K562 (cell line): ENCODE results near the gene CTSZ. TPM values are rescaled to one million over a fixed set of nuclear protein-coding genes. Genes with fewer than 3 reads are reported as not detected.
A peak's percentile ranks its signal among the peaks of the same experiment; 100 is the strongest.

ENCODE experiments used
- ATAC-seq: fragments of 200-7000 bp; cut with Tn5 transposase; 3 replicates; pipeline ENCODE4 v1.9.1; 2020; ENCODE audit warnings: moderate library complexity
- BruUV-seq: library from RNA; stranded (reverse); fragments of 400-500 nt; replicated peaks from 2 replicates; lab custom pipeline; 2021; lab: Mats Ljungman, UMichigan
- CTCF ChIA-PET: fragments of 300-600 bp; formaldehyde crosslinking; extraction: SDS; loops from one replicate; lab custom pipeline; 2021; ENCODE audit warnings: low intra/inter-chr PET ratio; lab: Yijun Ruan, JAX
- POLR2A ChIA-PET: fragments of 300-600, 350-650 bp; sonication (Branson Sonifier 250); formaldehyde crosslinking; extraction: SDS; loops from one replicate; lab custom pipeline; 2021; ENCODE audit warnings: antibody characterized with exemption, inconsistent platforms; lab: Yijun Ruan, JAX
- DNase-seq, 4 experiments: peaks; one replicate each; pipeline versions ENCODE4 v3.0.0 to v3.0.0-alpha.2; 2011 to 2018; ENCODE audit warnings: low spot score in 3 of 4, mixed read lengths in 3 of 4; ENCODE audit errors: extremely low read depth in 1 of 4
- FAIRE-seq: peaks from 2 replicates; lab custom pipeline; 2011; peaks lifted over from hg19 to GRCh38; lab: Jason Lieb, UNC
- H2AFZ ChIP-seq: 2 replicates; pipeline ENCODE4 v1.6.0; 2011; ENCODE audit warnings: low read depth, low read length, control low read depth, inconsistent platforms
- H3K27ac ChIP-seq: fragments of 200-600 bp; 3 replicates; pipeline ENCODE4 v1.8.0; 2011; ENCODE audit warnings: low read depth, mild to moderate bottlenecking, control low read depth, inconsistent platforms, low read length, moderate library complexity, mixed read lengths; ENCODE audit errors: extremely low read depth
- H3K27me3 ChIP-seq, 2 experiments: fragments of 300-600 bp in 1 of 2; 2 replicates in 1 of 2; 3 replicates in 1 of 2; pipeline versions ENCODE4 v1.6.0 to v1.8.0; 2011; ENCODE audit warnings: inconsistent platforms in 2 of 2, low read length in 2 of 2, mild to moderate bottlenecking in 1 of 2, mixed read lengths in 1 of 2, moderate library complexity in 1 of 2; ENCODE audit not compliant: control insufficient read depth in 2 of 2, insufficient read depth in 2 of 2
- H3K36me3 ChIP-seq: fragments of 300-600 bp; 3 replicates; pipeline ENCODE4 v1.8.0; 2011; ENCODE audit warnings: mild to moderate bottlenecking, low read length, inconsistent platforms; ENCODE audit not compliant: control insufficient read depth, insufficient read depth
- H3K4me1 ChIP-seq, 2 experiments: fragments of 200-600 bp in 1 of 2; replicated peaks in 1 of 2; 2 replicates in 1 of 2; 3 replicates in 1 of 2; pipeline versions ENCODE4 v1.5.1 to v1.8.0; 2011; ENCODE audit warnings: inconsistent platforms in 2 of 2, low read length in 2 of 2, mild to moderate bottlenecking in 1 of 2, mixed read lengths in 1 of 2, moderate library complexity in 1 of 2; ENCODE audit not compliant: control insufficient read depth in 2 of 2, insufficient read depth in 2 of 2
- H3K4me2 ChIP-seq: 2 replicates; pipeline ENCODE4 v1.6.1; 2011; ENCODE audit warnings: low read length, control low read depth, inconsistent platforms, mixed read lengths; ENCODE audit not compliant: insufficient read depth
- H3K4me3 ChIP-seq: fragments of 200-600 bp; sonication (generic), shearing (Covaris generic); 2 replicates; pipeline ENCODE4 v1.5.1; 2016; ENCODE audit warnings: control low read depth, inconsistent platforms
- H3K79me2 ChIP-seq: fragments of 200-600 bp; 3 replicates; pipeline ENCODE4 v1.8.0; 2011; ENCODE audit warnings: low read length, inconsistent platforms; ENCODE audit not compliant: control insufficient read depth, insufficient read depth
- H3K9ac ChIP-seq, 2 experiments: 2 replicates each; pipeline versions ENCODE4 v1.6.0 to v1.6.1; 2011; ENCODE audit warnings: low read depth in 2 of 2, low read length in 2 of 2, control low read depth in 1 of 2, inconsistent platforms in 1 of 2, mild to moderate bottlenecking in 1 of 2, mixed read lengths in 1 of 2; ENCODE audit not compliant: insufficient read depth in 1 of 2
- H3K9me1 ChIP-seq: one replicate; pipeline ENCODE4 v1.6.0; 2011; ENCODE audit warnings: inconsistent platforms, mild to moderate bottlenecking, low read length, moderate library complexity; ENCODE audit not compliant: control insufficient read depth, insufficient read depth
- H3K9me3 ChIP-seq: replicated peaks from 2 replicates; pipeline ENCODE4 v1.5.1; 2011; ENCODE audit warnings: low read depth, low read length, inconsistent platforms; ENCODE audit not compliant: control insufficient read depth, insufficient read depth
- H4K20me1 ChIP-seq: replicated peaks from 2 replicates; pipeline ENCODE4 v1.6.1; 2011; ENCODE audit warnings: low read length, inconsistent platforms, mixed read lengths; ENCODE audit not compliant: control insufficient read depth, insufficient read depth
- ATF7 ChIP-seq: fragments of 450-650 bp; IDR thresholded peaks from 2 replicates; pipeline ENCODE4 v1.7.1; 2014; ENCODE audit warnings: mild to moderate bottlenecking, moderate library complexity
- EGR1 ChIP-seq: fragments of 450-650 bp; conservative IDR thresholded peaks from 2 replicates; pipeline ENCODE4 v1.6.1; 2017; ENCODE audit warnings: mild to moderate bottlenecking
- GTF2E2 ChIP-seq: fragments of 200-800 bp; sonication (Bioruptor generic); IDR thresholded peaks from 2 replicates; pipeline ENCODE4 v1.6.1; 2016; ENCODE audit warnings: missing genetic modification characterization, missing compliant biosample characterization
- HNRNPH1 ChIP-seq: fragments of 200-400 bp; formaldehyde crosslinking; optimal IDR thresholded peaks from 2 replicates; pipeline ENCODE3; 2017; ENCODE audit warnings: low read depth, mild to moderate bottlenecking, low read length, moderate library complexity
- NRF1 ChIP-seq, 2 experiments: fragments of 450-650 bp; IDR thresholded peaks in 1 of 2; conservative IDR thresholded peaks in 1 of 2; 2 replicates each; pipeline ENCODE4 v1.6.1; 2014; ENCODE audit warnings: mild to moderate bottlenecking in 2 of 2
- RAD21 ChIP-seq, 2 experiments: fragments of 250-450 bp in 1 of 2; fragments of 450-650 bp in 1 of 2; sonication (Bioruptor Pico) in 1 of 2; formaldehyde crosslinking in 1 of 2; IDR thresholded peaks in 1 of 2; conservative IDR thresholded peaks in 1 of 2; 2 replicates each; pipeline versions ENCODE4 v1.4.0 to v1.8.0; 2020 to 2022; ENCODE audit warnings: mild to moderate bottlenecking in 2 of 2, moderate library complexity in 1 of 2
- SPI1 ChIP-seq: IDR thresholded peaks from 2 replicates; pipeline ENCODE4 v1.6.1; 2011; ENCODE audit warnings: low read depth, low read length, control low read depth, borderline replicate concordance
- SUPT5H ChIP-seq: fragments of 450-650 bp; IDR thresholded peaks from 2 replicates; pipeline ENCODE4 v1.6.1; 2016
- TAF15 ChIP-seq: fragments of 200-400 bp; formaldehyde crosslinking; IDR thresholded peaks from 2 replicates; pipeline ENCODE4 v1.6.1; 2017; ENCODE audit warnings: mild to moderate bottlenecking, low read depth, low read length, moderate library complexity
- ZFP36 ChIP-seq: fragments of 150-350 bp; IDR thresholded peaks from 2 replicates; pipeline ENCODE4 v1.6.1; 2018; ENCODE audit warnings: low read length, low read depth; ENCODE audit not compliant: partially characterized antibody
- WGBS: fragments of 100-300 bp; shearing (Covaris generic); methylation state at CpG from one replicate; pipeline ENCODE4 v1.1.6; 2016; ENCODE audit warnings: low coverage, mixed read lengths; ENCODE audit not compliant: insufficient coverage; ENCODE audit errors: missing lambda C conversion rate; 5-methylcytosine and 5-hydroxymethylcytosine counted together
- in situ Hi-C: fragments of 300-500 bp; cut with MboI; formaldehyde crosslinking; loops from 4 replicates; pipeline ENCODE4 v1.15.0; 2018; ENCODE audit warnings: inconsistent platforms, mixed read lengths
- intact Hi-C: fragments of 100-400 bp; cut with micrococcal nuclease; formaldehyde crosslinking; loops from 2 replicates; pipeline ENCODE4 v1.14.2; 2022
- polyA plus RNA-seq, 8 experiments: library from polyadenylated mRNA; depleted of rRNA in 4 of 8; stranded (reverse) in 5 of 8; unstranded in 3 of 8; fragments of >200 nt; fragmentation: Nextera tagmentation in 2 of 8; fragmentation: Illumina TruSeq in 1 of 8; extraction: Ambion mirVana in 2 of 8; extraction: Trizol in 1 of 8; gene quantifications; 2 replicates each; pipeline versions ENCODE4 v1.2.1 to v1.2.3, GENCODE V29; 2011 to 2014; ENCODE audit warnings: inconsistent platforms in 1 of 8, missing spikeins in 1 of 8
- total RNA-seq, 7 experiments: library from RNA; depleted of rRNA in 6 of 7; stranded (reverse); fragments of >200 nt in 6 of 7; fragmentation: Illumina TruSeq in 2 of 7; extraction: Trizol in 2 of 7; gene quantifications; 2 replicates each; pipeline versions ENCODE4 v1.2.1 to v1.2.3, GENCODE V29; 2011 to 2021; ENCODE audit warnings: low replicate concordance in 1 of 7
- TF ChIP-seq, protein P1 (sequence below): sonication (generic); formaldehyde crosslinking; IDR thresholded peaks from 2 replicates; pipeline ENCODE4 v1.8.1; 2022; ENCODE audit warnings: missing genetic modification reagents
- TF ChIP-seq, protein P2 (sequence below): sonication (generic); formaldehyde crosslinking; IDR thresholded peaks from 2 replicates; pipeline ENCODE4 v1.8.1; 2023; ENCODE audit warnings: mild to moderate bottlenecking, missing genetic modification reagents
- TF ChIP-seq, protein P3 (sequence below): sonication (generic); formaldehyde crosslinking; IDR thresholded peaks from 2 replicates; pipeline ENCODE4 v1.8.0; 2023; ENCODE audit warnings: mild to moderate bottlenecking, missing genetic modification reagents

Gene CTSZ
- total and polyA plus RNA-seq, 9 of the 15 experiments (the other 6 are each of a cell fraction or from before 2014, with no cell fraction given), result 1.6 to 143 (median 82.8) TPM

GRCh38 chr20:59042796-59043631, 36.0 kb upstream of the CTSZ start (continued):
- TF ChIP-seq NRF1 (conservative IDR thresholded peaks at IDR 0.05 in 1 of 2, IDR thresholded peaks at IDR 0.05 in 1 of 2) (peak; percentile 97 to 98), SUPT5H (0 out of 2 replicates have a peak, but pooled peaks have one; percentile 33), EGR1 (0 out of 2 replicates have a peak, but pooled peaks have one; percentile 5), GTF2E2 (tag) (no peak), ATF7 (peak; percentile 33; the same call in 1 of the 2 replicates)
- TF ChIP-seq, protein P1, sequence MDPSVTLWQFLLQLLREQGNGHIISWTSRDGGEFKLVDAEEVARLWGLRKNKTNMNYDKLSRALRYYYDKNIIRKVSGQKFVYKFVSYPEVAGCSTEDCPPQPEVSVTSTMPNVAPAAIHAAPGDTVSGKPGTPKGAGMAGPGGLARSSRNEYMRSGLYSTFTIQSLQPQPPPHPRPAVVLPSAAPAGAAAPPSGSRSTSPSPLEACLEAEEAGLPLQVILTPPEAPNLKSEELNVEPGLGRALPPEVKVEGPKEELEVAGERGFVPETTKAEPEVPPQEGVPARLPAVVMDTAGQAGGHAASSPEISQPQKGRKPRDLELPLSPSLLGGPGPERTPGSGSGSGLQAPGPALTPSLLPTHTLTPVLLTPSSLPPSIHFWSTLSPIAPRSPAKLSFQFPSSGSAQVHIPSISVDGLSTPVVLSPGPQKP (CRISPR knock-in tag), result no peak

DNA sequence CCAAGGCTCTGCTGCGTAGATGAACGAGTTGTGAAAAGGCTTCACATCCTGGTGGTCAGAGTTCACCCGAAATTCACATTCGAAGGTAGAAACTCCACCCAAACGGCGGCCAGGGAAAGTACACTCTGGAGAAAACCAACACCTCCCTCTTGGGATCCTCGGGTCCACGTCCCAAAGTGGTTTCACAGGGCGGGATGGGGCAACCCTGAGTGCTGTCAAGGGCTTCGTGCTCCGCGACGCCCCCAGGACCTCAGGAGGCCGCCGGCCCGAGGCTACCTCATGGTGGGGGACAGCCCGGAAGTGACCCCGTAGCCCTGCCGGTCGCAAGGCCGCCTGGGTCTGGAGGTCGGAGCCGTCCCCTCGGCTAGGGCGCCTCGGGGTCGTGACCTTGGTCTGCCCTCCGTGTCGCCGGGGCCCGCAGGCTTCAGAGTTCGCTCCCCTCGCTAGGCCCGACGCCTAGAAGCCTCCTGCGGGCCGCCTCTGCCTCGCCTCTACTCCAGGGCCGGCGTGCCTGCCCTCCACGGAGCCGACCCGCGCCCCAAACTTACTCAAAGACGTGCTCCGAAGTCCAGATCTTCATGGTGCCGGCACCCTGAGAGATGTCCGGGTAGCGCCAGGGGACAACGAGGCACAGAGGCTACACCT, 35.2 kb upstream of the CTSZ start, which contains the start of gene PRELID3B:
TSS of gene PRELID3B (minus strand) at position 636 of the 645 bp plus-strand sequence. CDS start at position 580, 56 bp downstream.
- ChIA-PET CTCF (no interaction called here), POLR2A (interaction anchor here (0.7 to 4.5 kb wide), 4 partner anchors 10 to 178 kb away, joined by 3 to 28 read pairs (median 4); partner anchors contain the start of gene ATP5F1E)
- peaks cover 58% of the 10 kb centered on the region for H3K79me2 ChIP-seq
- intact Hi-C loops (no loop called here), in situ Hi-C loops (no loop called here)
- H3K9ac ChIP-seq, result peak within 1 kb of the TSS; percentile 88 to 93
- BruUV-seq, result no TSS peak
- FAIRE-seq, result peak; percentile 40
- H3K36me3 ChIP-seq, result peaks cover 38% of the 10 kb centered on the region
- H3K27ac ChIP-seq, result peak within 1 kb of the TSS; percentile 83
- H3K27me3 ChIP-seq, result no peaks in the 10 kb centered on the region
- H4K20me1 ChIP-seq, result peaks cover 5% of the 10 kb centered on the region
- H3K4me3 ChIP-seq, result peak within 1 kb of the TSS; percentile 69
- H3K9me1 ChIP-seq, result peaks cover 4% of the 10 kb centered on the region
- H2AFZ ChIP-seq, result peak within 1 kb of the TSS; percentile 99
- peak within 1 kb of the TSS; percentile 98 for H3K4me2 ChIP-seq
- WGBS, result 1% methylated on average over 43 of the region's 50 CpGs
- peaks cover 12 to 21% of the 10 kb centered on the region in 2 experiments; a peak in 4 of 5 replicates for H3K4me1 ChIP-seq
- DNase-seq, result peak; percentile 63 to 74 (median 72)
- ATAC-seq, result peak; percentile 78
- H3K9me3 ChIP-seq, result no peaks in the 10 kb centered on the region
- no peak for TF ChIP-seq TAF15
- TF ChIP-seq, protein P2, sequence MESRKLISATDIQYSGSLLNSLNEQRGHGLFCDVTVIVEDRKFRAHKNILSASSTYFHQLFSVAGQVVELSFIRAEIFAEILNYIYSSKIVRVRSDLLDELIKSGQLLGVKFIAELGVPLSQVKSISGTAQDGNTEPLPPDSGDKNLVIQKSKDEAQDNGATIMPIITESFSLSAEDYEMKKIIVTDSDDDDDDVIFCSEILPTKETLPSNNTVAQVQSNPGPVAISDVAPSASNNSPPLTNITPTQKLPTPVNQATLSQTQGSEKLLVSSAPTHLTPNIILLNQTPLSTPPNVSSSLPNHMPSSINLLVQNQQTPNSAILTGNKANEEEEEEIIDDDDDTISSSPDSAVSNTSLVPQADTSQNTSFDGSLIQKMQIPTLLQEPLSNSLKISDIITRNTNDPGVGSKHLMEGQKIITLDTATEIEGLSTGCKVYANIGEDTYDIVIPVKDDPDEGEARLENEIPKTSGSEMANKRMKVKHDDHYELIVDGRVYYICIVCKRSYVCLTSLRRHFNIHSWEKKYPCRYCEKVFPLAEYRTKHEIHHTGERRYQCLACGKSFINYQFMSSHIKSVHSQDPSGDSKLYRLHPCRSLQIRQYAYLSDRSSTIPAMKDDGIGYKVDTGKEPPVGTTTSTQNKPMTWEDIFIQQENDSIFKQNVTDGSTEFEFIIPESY (CRISPR knock-in tag), result peak; percentile 74
- TF ChIP-seq, protein P3, sequence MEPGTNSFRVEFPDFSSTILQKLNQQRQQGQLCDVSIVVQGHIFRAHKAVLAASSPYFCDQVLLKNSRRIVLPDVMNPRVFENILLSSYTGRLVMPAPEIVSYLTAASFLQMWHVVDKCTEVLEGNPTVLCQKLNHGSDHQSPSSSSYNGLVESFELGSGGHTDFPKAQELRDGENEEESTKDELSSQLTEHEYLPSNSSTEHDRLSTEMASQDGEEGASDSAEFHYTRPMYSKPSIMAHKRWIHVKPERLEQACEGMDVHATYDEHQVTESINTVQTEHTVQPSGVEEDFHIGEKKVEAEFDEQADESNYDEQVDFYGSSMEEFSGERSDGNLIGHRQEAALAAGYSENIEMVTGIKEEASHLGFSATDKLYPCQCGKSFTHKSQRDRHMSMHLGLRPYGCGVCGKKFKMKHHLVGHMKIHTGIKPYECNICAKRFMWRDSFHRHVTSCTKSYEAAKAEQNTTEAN, result peak; percentile 72; the same call in 1 of the 2 replicates
- TF ChIP-seq SPI1, result no peak
- TF ChIP-seq ZFP36, result peak; percentile 59
- TF ChIP-seq HNRNPH1, result no peak
- TF ChIP-seq RAD21 (CRISPR knock-in tag; conservative IDR thresholded peaks at IDR 0.05 in 1 of 2, IDR thresholded peaks at IDR 0.05 in 1 of 2), result peak in 1 of 2 experiments; percentile 22; a peak in 1 of 4 replicates
